NCI-H146 treated with DMSO at 0.1 percent for 48 hours (cell line): Measurements from ENCODE around the gene SLC25A21.

Experiments used
- DNase-seq: peaks from one replicate; lab custom pipeline; 2025; ENCODE audit not compliant: unreplicated experiment; lab: John Stamatoyannopoulos, UW

The SLC25A21 gene

DNA sequence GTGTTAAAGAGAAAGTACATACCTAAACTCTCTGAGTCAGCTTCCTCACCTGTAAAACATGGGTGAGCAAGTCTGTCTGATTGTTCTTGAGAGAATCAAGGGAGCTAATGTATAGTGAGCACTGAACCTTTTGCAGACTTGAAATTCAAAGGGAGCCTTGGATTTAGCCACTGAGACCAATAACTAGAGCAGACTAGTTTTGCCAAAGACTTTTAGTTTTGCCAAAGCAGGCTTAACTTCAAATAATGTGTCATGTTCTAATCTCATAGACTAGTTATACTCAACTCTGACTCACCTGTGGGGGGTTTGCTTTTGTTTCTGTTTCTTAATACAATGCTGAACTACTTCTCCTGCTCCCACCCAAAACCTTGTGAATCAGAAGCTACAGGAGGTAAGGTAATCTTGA is 123.7 kb downstream of the SLC25A21 start:
- DNase-seq: no peak

DNA sequence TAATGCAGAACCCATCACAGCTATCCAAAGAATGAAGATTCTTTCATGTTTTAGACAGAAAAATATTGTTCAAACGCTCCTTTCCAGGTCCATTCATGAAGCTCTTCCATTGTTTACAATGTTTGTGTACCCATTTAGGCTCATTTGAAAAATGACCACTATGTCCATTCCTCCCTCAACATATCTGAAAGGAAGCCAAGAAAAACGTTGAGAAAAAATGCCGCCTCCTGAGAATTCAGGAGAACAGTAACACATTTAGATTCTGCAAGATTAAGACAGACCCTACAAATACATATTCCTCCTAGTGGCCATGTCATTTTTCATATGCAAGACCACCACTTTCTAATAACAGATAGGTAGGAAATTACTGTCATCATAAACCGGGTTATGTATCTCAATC is 124.4 kb downstream of the SLC25A21 start:
- DNase-seq: no peak

DNA sequence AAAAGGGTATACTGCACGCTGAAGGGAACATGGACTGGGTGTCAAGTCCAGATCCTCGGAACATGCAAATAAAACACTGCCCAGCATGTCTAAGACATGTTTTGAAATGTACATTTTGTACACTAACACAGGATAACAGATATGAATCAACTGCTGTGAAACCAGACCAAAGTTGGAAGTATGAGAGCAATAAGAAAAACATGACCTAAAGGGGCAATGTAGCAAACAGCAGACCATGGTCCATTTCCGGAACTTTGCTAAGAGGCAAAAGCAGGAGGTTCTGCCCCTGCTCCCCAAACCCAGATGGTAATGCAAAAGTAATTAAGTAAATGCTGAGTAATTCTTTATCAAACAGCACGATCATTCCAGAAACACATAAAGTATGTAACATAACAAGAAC is 125.2 kb downstream of the SLC25A21 start:
- no peak for DNase-seq

DNA sequence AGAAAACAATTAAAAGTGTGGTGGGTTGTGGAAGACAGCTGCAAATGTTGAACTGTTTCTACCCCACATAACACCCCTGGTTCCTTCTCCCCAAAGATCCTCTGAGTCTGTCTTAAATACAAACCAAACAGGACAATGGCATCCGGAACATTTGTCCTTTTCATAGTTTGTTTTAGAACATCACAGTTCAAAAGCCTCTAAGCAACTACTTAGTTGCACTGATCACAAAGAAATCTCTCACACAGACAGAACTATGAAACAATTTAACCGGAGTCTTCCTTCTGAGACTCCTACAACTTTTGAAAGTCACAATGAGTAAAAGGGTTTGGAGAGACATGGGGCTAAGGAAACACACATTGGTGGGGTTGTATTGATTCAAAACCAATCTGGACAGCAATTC is 125.6 kb downstream of the SLC25A21 start:
- no peak for DNase-seq

DNA sequence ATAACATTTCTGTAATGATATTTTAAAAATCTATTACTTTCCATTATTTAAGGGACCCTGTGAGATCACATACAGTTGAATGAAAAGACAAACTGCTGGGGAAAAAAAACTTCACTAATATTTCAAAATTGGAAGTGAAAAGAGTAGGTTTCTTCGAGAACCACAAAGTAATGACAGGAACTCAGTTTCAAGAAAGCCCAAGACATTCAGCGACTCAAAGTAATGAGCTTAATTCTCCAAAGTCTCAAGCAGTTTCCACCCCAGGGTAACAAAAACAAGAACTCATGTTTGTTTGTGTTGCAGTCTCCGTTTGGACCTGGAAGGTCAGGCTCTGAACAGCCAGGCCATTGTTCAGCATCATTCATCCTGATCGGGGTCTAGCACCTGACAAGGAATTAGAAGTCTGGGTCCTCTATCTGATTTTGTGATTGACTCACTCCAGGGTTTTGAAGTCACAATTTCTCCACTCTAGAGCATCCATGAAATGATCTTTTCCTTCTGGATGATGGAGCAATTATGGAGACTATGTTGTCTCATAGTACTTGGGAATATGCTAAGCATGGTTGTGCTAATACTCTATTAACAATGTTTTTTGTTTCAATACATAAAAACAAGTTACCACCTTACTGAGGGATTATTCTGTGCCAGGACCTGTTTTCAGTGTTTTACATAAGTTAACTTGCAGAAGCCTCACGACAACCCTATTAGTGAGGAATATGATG is 126.9 kb downstream of the SLC25A21 start:
- no peak for DNase-seq

DNA sequence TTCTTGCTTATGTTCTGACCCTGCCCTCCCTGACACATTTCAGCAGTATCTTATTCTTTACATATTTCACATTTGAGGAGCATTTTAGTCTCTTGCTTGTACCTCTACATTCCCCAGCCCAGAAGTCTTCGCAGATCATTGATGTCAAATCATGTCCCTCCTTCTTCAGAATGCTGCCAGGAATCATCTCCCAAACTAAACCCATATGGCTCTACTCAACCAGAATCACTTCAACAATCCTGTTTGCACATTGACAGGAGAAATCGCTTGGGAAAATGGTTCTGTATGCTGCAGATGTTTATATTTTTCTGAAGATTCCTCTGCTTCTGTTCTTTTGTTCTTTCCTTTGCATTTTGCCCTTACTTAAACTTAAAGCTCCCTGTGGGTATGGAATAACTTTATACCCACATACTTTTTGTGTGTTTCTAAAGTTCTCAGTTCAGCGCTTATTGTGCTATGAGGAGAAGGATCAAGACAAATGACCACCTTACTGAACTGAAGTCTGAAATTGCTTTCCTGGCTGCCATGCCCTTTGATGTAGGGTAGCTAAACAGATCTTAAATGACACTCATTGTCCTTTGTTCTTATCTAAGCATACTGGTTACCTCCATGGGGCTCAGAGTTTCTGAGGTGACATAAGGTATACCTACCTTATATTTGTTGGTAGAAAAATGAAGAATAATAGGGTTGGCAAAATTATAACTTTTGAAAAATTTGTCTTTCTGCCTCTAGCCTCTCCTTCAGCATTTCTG is 134.6 kb downstream of the SLC25A21 start:
- no peak for DNase-seq

DNA sequence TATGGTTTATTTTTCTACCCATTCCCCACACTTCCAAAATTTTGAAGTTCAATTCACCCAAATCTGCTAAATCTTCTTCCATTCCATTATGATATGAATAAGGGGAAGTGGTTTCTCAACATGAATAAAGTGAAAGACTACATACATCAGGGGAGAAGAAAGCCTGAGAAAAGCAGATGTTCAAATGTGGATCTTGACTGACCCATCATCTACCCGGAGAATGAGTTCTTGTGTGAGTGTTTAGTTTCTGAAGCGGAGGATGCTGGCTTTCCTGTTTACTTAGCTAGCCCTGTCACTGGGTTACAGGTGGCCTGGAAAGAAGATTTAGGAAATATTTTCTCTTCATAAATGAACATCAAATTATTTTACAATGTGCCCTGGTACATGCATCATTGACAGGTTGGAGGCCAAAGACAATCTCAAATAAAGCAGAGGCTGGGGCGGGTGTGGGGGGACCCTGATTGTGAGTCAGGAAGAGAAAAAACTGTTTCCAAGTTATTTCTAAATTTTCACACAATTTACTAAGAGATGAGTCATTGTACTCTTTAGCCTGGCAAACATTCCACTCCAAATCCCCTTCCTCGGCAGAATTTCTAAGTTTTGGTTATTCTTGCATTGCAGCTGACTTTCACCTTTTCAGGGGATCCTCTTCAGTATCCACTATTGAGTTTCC is 135.6 kb downstream of the SLC25A21 start:
- DNase-seq: no peak

DNA sequence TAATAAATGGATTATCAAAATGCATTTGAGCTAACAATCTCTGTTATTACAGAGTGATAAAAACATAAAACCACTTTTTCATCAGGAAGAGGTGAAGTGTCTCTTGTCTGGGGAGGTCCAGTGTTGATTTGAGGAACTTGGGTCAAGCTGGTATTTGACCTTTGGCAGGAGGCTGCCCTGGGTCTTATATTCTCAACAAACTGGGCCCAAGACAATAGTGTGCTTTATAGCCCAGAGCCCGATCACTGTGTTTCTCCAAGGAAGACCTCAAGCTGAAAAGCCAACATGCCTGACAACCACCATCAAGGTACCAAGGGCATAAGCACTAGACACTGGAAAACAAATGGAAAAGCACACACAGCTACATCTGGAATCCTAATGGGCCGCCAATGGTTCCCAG is 137.0 kb downstream of the SLC25A21 start:
- no peak for DNase-seq

DNA sequence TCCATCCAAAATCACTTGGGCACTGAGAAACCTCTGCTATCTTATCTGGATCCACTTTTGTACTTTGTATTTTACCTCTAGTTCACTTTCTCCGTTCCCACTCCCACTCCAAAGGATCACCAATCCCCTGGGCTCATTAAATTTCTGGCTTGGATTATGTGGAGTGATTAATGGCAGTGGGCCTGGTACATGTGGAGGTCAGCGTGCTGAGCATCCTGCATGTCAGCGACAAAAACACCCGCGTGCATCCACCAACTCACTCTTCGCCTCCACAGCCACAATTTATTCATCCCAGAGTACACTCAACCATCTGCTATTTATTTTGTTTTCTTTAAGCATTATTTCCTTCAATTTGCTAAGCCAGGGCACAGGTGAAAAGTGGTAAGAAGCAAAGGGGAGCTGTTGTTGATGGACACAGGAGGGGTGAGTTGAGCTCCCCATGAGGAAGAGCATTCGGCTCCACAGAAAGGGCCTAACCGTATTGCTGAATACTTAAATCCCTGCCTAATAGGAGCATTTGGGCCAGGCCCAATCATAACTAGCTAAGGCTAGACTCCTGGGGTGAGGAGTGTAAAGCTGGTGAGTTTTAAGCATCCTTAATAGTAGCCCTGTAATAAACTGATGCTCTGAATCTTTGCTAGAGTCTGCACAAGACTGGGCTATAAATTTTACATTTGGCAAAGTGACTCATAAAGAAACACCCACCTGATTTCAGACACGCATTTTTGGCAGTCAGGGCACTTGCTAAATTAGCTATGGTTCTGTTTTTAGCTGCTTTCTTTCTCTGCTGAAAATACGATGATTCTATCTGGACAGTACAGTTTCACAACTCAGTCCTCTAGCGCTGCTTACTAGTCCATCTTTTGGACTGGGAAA is 137.8 kb downstream of the SLC25A21 start:
- no peak for DNase-seq

DNA sequence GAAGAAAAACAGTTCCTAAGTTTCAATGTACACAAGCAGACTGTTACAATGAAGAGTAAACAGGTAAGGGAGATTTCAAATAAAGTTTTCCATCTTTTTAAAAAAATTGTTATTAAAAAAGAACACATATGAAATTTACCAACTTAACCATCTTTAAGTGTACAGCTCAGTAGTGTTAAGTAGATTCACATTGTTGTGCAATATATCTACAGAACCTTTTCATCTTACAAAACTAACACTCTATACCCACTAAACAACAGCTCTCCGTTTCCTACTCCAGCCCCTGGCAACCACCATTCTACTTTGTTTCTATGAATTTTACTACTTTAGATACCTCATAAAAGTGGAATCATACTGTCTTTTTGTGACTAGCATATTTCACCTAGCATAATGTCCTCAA is 139.5 kb downstream of the SLC25A21 start:
- no peak for DNase-seq

DNA sequence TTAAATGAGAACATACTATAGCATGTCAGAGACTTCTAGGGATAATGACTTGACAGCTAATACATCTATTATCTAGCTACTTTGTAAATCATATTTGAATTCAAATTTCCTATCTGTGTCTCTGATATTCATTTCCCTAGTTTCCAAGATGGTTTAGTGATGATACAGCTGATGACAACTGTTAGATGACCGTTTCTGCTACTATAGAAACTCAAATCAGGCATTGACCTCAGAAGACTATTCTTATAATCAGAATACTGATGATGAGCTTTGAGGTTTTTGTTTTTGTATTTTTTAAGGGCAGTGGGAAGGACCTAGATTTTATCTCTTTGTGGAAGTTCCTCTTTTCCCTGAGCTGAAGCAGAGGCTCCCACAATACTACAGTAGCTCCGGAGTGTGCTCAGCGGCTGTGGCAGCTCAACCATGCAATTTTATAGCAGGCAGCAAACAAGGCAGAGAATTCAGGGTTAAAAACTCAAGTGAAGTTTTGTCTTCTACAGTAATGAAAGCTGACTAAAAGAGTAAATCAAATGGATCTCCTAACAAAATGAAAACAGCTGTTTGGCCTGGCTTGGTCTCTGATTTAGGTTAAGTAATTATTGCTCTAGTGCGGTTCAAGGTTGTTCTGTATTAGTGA is 145.1 kb downstream of the SLC25A21 start:
- no peak for DNase-seq

DNA sequence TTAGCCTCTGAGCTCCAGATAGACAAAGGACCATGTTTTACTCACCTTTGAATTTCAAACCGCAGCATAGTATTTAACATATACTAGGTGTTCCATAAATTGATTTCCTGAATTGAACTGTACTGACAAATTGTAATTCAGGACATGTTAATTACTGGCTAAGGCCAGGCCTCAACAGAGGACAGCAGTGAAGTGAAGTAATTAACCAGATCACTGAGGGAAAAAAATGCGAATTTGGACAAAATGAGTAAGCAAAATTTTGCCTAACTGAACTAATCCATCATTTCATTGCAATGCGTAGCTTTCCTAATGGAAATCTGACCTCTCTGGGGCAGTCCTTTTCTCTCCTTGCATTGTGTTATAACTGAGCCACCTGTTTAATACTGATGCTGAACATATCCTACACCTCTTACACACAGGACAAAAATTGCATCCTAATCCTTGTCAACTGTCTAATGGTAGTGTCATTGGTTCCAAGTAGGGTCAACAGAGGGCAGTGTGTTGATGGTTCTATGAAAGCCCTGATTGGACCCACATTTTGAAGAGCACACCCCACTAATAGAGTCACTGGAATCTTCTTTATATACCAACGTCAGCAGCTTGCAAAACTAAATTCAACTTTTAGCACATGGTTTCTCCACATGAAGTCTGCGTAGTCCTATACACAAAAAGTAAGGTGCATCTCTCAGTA is 148.4 kb downstream of the SLC25A21 start:
- no peak for DNase-seq

DNA sequence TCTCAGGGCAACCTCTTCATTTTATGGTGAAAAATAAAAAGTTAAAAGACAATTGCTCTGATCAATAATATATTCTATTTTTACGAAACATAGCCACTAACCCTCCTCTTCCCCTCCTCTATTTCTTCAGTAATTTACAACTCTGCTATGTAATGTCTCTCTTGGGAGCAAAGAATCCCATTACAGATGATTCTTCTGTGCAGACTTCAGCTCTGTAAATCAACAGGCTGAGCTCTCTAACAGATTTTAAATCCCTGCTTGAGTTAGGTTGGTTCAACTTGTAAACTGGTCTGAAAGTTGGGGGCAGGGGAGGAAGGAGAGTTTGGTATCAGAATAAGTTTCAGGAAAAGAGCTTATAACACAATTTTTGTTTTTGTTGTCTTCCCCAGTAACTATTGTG is 151.0 kb downstream of the SLC25A21 start:
- DNase-seq: no peak

DNA sequence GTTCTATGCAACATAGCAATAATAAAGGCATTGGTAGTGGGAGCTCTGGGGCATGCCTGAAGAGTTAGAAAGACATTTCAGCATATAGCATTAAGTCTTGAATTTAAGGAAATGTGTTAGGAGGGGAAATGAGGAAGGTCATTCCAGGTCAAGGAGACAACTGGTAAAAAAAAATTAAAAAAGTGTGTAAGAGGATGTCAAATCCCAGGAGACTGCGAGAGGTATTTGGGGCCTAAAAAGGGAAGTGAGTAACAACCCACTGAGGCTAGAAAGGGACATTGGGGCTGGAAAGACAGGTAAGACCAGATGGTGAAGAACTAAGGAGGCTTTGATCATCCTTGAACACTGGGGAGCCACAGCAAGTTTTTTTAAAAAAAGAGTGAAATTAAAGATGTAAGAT is 152.9 kb downstream of the SLC25A21 start:
- DNase-seq: no peak

DNA sequence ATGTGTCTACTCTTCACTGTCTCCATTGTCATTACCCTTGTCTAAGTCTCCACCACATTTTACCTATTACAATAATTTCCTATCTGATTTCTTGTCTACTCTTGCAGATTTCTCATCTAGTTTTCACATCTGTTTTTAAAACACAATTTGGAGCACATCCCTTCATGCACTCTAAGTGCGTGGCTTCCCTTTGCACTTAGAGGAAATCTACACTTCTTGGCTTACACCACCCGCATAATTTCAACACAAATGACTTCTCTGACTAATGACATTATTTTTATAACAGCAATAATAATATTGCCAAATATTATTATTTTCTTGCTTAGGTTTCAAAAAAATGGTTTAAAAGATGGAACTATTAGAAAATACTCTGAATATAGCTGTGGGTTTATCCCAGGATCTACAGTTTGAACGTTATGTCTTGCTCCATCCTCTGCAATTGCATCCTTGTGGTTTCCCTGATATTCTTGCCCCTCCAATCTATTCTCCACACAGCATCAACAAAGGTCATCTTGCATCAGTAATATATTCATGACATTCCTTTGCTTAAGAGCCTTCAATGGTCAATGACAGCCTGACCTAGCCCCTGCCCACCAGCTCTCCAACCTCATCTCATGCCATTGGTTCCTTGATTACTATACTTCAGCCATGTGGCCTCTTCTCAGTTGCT is 153.7 kb downstream of the SLC25A21 start:
- no peak for DNase-seq

DNA sequence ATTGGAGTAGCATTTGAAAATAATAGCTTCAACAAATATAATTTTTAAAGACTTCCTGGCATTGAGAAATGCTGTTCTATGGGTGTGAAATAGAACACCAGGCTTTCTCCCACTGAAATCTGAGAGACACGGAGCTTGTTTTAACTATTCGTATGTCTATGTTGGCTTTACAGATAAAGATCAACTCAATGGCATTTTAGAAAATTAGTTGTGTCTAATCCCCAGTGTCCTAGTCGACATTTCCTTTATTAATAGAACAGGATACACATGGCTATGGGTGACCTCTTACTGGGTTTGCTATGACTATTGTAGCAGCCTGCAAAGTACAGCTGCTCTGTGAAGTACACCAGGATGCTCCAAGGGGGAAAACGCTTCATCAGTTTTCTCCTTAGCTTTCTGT is 159.3 kb downstream of the SLC25A21 start:
- peak; percentile 2 for DNase-seq

DNA sequence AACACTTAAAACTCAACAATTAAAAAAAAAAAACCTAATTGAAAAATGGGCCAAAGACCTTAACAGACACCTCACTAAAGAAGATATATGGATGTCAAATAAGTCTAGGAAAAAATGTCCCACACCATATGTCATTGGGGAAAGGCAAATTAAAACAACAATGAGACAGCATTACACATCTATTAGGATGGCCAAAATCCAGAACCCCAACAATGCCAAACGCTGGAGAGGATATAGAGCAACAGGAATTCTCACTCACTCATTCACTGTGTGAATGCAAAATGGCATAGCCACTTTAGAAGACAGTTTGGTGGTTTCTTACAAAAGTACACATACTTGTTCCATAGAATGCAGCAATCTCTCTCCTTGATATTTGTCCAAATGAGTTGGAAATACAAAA is 173.7 kb downstream of the SLC25A21 start:
- no peak for DNase-seq

DNA sequence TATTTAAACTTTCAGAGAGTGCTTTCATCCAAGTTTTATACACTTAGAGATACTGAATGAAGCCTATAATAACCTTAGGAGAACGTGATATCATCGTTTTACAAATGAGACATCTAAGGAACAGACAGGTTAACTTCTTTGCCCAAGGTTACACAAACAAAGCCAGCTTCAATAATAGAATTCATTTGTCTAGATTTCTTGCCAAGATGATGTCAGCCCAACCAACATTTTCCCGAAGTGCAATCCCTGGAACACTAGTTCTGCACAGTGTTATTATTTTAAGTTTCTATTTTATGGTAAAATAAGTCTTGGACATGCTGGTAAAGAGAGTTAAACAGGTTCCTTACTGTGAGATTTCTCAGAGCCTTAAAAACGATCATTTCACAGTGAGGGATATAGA is 174.6 kb downstream of the SLC25A21 start:
- DNase-seq: no peak

DNA sequence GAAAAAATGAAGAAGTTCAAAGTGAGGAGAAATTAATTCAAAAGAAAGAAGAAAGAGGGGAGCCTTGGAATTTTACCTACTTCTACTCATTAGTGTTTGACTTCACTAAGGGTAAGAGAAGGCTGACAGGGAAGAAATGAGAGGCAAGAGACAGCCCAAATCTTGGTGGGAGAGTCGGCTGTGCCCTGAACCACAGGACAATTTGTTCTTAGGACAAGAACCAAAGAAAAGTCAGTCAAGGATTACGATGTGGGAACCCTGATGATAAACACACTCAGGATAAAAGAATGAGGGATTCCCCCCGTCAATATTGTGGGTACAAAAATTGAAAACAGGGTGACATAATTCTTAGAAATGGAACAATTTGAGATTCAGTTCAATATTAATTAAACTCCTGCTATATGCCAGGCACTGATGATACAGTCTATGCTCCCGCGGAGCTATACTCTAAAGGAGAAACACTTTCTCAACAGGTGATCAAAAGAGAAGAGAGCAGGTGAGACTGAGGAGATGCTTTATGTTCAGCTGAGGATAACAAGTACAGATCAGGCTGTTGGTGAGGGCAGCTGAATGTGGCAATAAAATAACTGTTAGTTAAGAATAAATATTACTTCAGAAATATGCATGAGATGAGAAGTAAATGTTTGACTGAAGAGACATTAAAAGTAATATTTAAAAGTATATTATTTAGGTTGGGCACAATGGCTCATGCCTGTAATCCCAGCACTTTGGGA is 175.4 kb downstream of the SLC25A21 start:
- DNase-seq: no peak
